Mammary epithelial cell (primary cell): ENCODE data around the gene MYLK4.

ENCODE experiments used
- CTCF ChIP-seq, 2 donors: IDR thresholded peaks in 1 of 2; conservative IDR thresholded peaks in 1 of 2; 2 replicates each; pipeline ENCODE4 v1.5.1; 2011 to 2012; ENCODE audit warnings: inconsistent platforms in 2 of 2, low read length in 2 of 2, mild to moderate bottlenecking in 2 of 2, control low read depth in 1 of 2, low read depth in 1 of 2; ENCODE audit not compliant: insufficient read depth in 1 of 2; ENCODE audit errors: extremely low read depth in 1 of 2
- EZH2 ChIP-seq: IDR thresholded peaks from 2 replicates; pipeline ENCODE4 v1.6.1; 2012; ENCODE audit warnings: low read length, inconsistent platforms, borderline replicate concordance

- TF ChIP-seq CTCF (conservative IDR thresholded peaks at IDR 0.05 in 1 of 2, IDR thresholded peaks at IDR 0.05 in 1 of 2; ENCODE audit: extremely low read depth in 1 of 2, insufficient read depth in 1 of 2, low read depth in 1 of 2, low read length in 2 of 2) (no peak), EZH2 (no peak)
These were observed 119.7 kb downstream of the MYLK4 start for GRCh38 chr6:2630891-2631571.
